Chondrocyte (in vitro differentiated cells): Measurements from ENCODE around the gene DUSP15. TPM values are rescaled to one million over a fixed set of nuclear protein-coding genes. Genes with fewer than 3 reads are reported as not detected.
A peak's percentile ranks its signal among the peaks of the same experiment; 100 is the strongest.

ENCODE experiments used
- DNase-seq: peaks from one replicate; pipeline ENCODE4 v3.0.0; 2021; ENCODE audit warnings: mixed read lengths, low spot score
- H3K27ac Mint-ChIP-seq: one replicate; pipeline ENCODE4 v1.8.0; 2021; ENCODE audit warnings: mild to moderate bottlenecking, moderate library complexity, mixed read lengths; ENCODE audit not compliant: unreplicated experiment
- H3K27me3 Mint-ChIP-seq: 2 replicates; pipeline ENCODE4 v1.8.0; 2021; ENCODE audit warnings: low read depth, mixed read lengths
- H3K36me3 Mint-ChIP-seq: 2 replicates; pipeline ENCODE4 v1.8.0; 2021; ENCODE audit warnings: low read depth, mixed read lengths
- H3K4me1 Mint-ChIP-seq: 2 replicates; pipeline ENCODE4 v1.8.0; 2021; ENCODE audit warnings: low read depth, mild to moderate bottlenecking, mixed read lengths
- H3K4me3 Mint-ChIP-seq: one replicate; pipeline ENCODE4 v1.8.0; 2021; ENCODE audit warnings: mild to moderate bottlenecking, moderate library complexity, mixed read lengths; ENCODE audit not compliant: unreplicated experiment
- H3K9me3 Mint-ChIP-seq: 2 replicates; pipeline ENCODE4 v1.8.0; 2021; ENCODE audit warnings: low read depth, mixed read lengths
- CTCF ChIP-seq: fragments of 200-600 bp; sonication (generic); IDR thresholded peaks from 2 replicates; pipeline ENCODE4 v1.5.0; 2021; ENCODE audit warnings: antibody characterized with exemption, mild to moderate bottlenecking, moderate library complexity
- total RNA-seq: library from RNA; stranded (reverse); gene quantifications from 3 replicates; pipeline ENCODE4 v1.2.1, GENCODE V29; 2021

The DUSP15 gene
- total RNA-seq, 1 donor from 2014 or later: 11.5 TPM

DNA sequence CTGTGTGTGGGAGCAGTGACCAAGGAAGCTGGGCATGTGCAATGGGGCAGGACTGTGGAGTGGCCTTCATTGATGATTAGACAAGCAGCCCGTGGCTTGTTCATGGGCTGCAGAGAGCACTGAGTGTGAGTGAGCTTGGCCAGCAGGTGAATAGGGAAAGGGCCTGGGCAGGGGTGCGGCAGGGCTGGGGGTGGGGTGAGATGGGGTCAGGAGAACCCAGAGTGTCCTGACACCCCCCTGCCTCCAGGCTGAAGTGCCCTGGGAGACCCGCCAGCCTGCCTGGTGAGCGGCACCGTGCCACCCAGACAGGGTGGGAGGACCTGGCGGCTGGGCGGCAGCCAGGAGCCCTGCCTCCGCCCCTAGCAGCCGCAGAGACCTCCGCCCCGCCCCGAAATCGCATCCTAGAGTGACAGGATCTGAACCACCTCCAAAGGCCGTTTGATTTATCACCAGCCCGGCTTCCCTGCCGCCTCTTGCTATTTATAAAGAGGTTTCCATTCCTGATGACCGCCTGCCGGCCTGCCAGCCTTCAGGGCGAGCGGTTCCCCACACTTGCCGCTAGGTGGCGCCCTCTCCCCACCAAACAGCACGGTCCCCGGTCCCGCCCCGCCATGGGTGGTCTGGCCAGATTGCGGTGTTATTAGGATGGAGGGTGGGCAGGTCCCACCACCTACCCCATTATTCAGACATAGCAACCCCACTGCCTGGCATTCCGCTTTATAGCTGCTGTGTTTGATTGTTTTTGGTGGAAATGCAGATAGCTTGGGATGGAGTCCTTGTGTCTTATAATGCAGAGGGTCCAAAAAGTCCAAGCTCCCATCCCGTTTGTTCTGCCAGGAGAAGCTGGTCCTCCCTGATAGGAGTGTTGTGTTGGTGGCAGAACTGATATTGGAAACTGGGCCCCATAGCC lies 47.7 kb downstream of the DUSP15 start:
- Mint-ChIP-seq H3K4me1 (peaks cover 9% of the 10 kb centered on the region), H3K9me3 (no peaks in the 10 kb centered on the region), H3K36me3 (no peaks in the 10 kb centered on the region), H3K4me3 (peak overlapping the region; percentile 46), H3K27ac (no peak overlapping the region), H3K27me3 (no peaks in the 10 kb centered on the region)
- peak; percentile 100 for TF ChIP-seq CTCF
- peak; percentile 91 for DNase-seq

GRCh38 chr20:31821427-31821826 lies 48.9 kb downstream of the DUSP15 start:
- Mint-ChIP-seq H3K4me1 (peaks cover 9% of the 10 kb centered on the region), H3K27ac (peak overlapping the region; percentile 65), H3K36me3 (no peaks in the 10 kb centered on the region), H3K9me3 (no peaks in the 10 kb centered on the region), H3K4me3 (no peak overlapping the region), H3K27me3 (no peaks in the 10 kb centered on the region)
- DNase-seq: peak; percentile 70
- no peak for TF ChIP-seq CTCF

DNA sequence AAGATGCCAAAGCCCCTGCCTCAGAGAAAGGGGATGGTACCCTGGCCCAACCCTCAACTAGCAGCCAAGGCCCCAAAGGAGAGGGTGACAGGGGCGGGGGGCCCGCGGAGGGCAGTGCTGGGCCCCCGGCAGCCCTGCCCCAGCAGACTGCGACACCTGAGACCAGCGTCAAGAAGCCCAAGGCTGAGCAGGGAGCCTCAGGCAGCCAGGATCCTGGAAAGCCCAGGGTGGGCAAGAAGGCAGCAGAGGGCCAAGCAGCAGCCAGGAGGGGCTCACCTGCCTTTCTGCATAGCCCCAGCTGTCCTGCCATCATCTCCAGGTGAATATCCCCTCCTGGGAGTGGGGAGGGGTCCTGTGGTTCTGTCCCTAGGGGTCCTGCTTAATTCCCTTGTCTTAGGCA lies 50.1 kb downstream of the DUSP15 start:
- H3K27ac Mint-ChIP-seq: no peak overlapping the region
- H3K9me3 Mint-ChIP-seq: no peaks in the 10 kb centered on the region
- DNase-seq: peak; percentile 51

GRCh38 chr20:31819083-31819784 lies 51.1 kb downstream of the DUSP15 start, which contains the start of gene MYLK2:
Gene MYLK2 (plus strand): TSS chr20:31819356. CDS start chr20:31819581, 225 bp downstream.
- no peaks in the 10 kb centered on the region for H3K36me3 Mint-ChIP-seq
- no peak within 1 kb of the TSS for H3K4me3 Mint-ChIP-seq
- peak; percentile 80 for DNase-seq
- no peaks in the 10 kb centered on the region for H3K27me3 Mint-ChIP-seq
- H3K27ac Mint-ChIP-seq: no peak within 1 kb of the TSS
- TF ChIP-seq CTCF: no peak
- H3K9me3 Mint-ChIP-seq: no peaks in the 10 kb centered on the region
- H3K4me1 Mint-ChIP-seq: peaks cover 20% of the 10 kb centered on the region

More for the DNA sequence above, 50.1 kb downstream of the DUSP15 start:
- H3K36me3 Mint-ChIP-seq: no peaks in the 10 kb centered on the region
- TF ChIP-seq CTCF: no peak
- H3K4me1 Mint-ChIP-seq: peaks cover 15% of the 10 kb centered on the region
- H3K27me3 Mint-ChIP-seq: no peaks in the 10 kb centered on the region
- H3K4me3 Mint-ChIP-seq: no peak overlapping the region

DNA sequence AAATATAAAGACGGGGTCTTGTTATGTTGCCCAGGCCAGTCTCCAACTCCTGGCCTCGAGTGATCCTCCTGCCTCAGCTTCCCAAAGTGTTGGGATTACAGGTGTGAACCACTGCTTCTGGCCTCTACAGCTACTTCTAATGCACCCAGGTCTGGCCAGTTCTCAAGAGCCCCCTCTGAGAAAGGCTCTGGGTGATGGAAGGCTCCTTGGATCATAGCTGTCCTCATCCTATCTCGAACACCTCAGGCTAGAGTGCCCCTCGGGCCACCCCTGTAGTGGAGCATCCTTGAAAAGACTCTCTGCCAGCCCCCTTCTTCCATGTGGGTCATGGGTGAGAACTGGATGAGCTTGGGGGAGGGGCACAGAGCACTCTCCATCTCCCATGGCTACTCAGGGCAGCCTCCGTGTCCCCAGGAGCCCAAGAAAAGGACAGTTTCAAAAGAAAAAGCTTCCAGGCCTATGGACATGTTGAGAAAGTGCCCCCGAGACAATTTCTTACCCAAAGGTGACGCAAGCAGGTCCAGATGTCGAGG lies 51.9 kb downstream of the DUSP15 start:
- no peak for TF ChIP-seq CTCF
- DNase-seq: no peak
- no peak overlapping the region for H3K27ac Mint-ChIP-seq
- H3K36me3 Mint-ChIP-seq: no peaks in the 10 kb centered on the region
- H3K9me3 Mint-ChIP-seq: no peaks in the 10 kb centered on the region
- no peak overlapping the region for H3K4me3 Mint-ChIP-seq
- no peaks in the 10 kb centered on the region for H3K27me3 Mint-ChIP-seq
- peaks cover 20% of the 10 kb centered on the region for H3K4me1 Mint-ChIP-seq
